A673 (cell line): ENCODE data around the gene BACH2.

Experiments used
- EZH2 ChIP-seq: fragments of 200-600 bp; sonication (generic); IDR thresholded peaks from 2 replicates; pipeline ENCODE4 v1.6.1; 2017; ENCODE audit warnings: borderline replicate concordance, low read depth, mild to moderate bottlenecking, mixed read lengths, antibody characterized with exemption, low read length; ENCODE audit not compliant: poor library complexity, severe bottlenecking
- TF ChIP-seq, protein P1 (sequence below): fragments of 300-800, 200-600 bp; sonication (generic); conservative IDR thresholded peaks from 2 replicates; pipeline ENCODE4 v1.5.1; 2017; ENCODE audit warnings: low read depth, mild to moderate bottlenecking, antibody characterized with exemption, low read length, moderate library complexity, mixed read lengths

GRCh38 chr6:89917216-89917615 lies 379.4 kb downstream of the BACH2 start:
- TF ChIP-seq, protein P1, sequence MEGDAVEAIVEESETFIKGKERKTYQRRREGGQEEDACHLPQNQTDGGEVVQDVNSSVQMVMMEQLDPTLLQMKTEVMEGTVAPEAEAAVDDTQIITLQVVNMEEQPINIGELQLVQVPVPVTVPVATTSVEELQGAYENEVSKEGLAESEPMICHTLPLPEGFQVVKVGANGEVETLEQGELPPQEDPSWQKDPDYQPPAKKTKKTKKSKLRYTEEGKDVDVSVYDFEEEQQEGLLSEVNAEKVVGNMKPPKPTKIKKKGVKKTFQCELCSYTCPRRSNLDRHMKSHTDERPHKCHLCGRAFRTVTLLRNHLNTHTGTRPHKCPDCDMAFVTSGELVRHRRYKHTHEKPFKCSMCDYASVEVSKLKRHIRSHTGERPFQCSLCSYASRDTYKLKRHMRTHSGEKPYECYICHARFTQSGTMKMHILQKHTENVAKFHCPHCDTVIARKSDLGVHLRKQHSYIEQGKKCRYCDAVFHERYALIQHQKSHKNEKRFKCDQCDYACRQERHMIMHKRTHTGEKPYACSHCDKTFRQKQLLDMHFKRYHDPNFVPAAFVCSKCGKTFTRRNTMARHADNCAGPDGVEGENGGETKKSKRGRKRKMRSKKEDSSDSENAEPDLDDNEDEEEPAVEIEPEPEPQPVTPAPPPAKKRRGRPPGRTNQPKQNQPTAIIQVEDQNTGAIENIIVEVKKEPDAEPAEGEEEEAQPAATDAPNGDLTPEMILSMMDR = no peak
- TF ChIP-seq EZH2 = no peak
